ENCODE data around the gene IRF5.

GRCh38 chr7:128891110-128891941, 46.4 kb upstream of the IRF5 start:
- TF ChIP-seq, protein P1, sequence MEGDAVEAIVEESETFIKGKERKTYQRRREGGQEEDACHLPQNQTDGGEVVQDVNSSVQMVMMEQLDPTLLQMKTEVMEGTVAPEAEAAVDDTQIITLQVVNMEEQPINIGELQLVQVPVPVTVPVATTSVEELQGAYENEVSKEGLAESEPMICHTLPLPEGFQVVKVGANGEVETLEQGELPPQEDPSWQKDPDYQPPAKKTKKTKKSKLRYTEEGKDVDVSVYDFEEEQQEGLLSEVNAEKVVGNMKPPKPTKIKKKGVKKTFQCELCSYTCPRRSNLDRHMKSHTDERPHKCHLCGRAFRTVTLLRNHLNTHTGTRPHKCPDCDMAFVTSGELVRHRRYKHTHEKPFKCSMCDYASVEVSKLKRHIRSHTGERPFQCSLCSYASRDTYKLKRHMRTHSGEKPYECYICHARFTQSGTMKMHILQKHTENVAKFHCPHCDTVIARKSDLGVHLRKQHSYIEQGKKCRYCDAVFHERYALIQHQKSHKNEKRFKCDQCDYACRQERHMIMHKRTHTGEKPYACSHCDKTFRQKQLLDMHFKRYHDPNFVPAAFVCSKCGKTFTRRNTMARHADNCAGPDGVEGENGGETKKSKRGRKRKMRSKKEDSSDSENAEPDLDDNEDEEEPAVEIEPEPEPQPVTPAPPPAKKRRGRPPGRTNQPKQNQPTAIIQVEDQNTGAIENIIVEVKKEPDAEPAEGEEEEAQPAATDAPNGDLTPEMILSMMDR (IDR thresholded peaks at IDR 0.05) = peak in 1 of 7 experiments; percentile 4
- no peak for TF ChIP-seq POLR2A (IDR thresholded peaks at IDR 0.05)
